Measurements from ENCODE around the gene PTCD3.

PTCD3 gene

GRCh38 chr2:86073225-86073624, 32.8 kb upstream of the PTCD3 start:
- no peak overlapping the region for H3K4me3 ChIP-seq (ENCODE audit: low read depth, low read length)
- no peak for TF ChIP-seq CTCF (IDR thresholded peaks at IDR 0.05; ENCODE audit: low read depth, low read length)

GRCh38 chr2:86074256-86074655, 31.8 kb upstream of the PTCD3 start:
- TF ChIP-seq CTCF (IDR thresholded peaks at IDR 0.05; ENCODE audit: low read depth, low read length), result no peak

GRCh38 chr2:86074811-86075210, 31.2 kb upstream of the PTCD3 start:
- TF ChIP-seq CTCF (IDR thresholded peaks at IDR 0.05; ENCODE audit: low read depth, low read length), result no peak

More at GRCh38 chr2:86074256-86074655, 31.8 kb upstream of the PTCD3 start:
- H3K4me3 ChIP-seq (ENCODE audit: low read depth, low read length), result no peak overlapping the region

GRCh38 chr2:86075886-86076285, 30.1 kb upstream of the PTCD3 start:
- no peak overlapping the region for H3K4me3 ChIP-seq (ENCODE audit: low read depth, low read length)
- TF ChIP-seq CTCF (IDR thresholded peaks at IDR 0.05; ENCODE audit: low read depth, low read length), result no peak

More at GRCh38 chr2:86074811-86075210, 31.2 kb upstream of the PTCD3 start:
- no peak overlapping the region for H3K4me3 ChIP-seq (ENCODE audit: low read depth, low read length)

- H3K4me3 ChIP-seq (ENCODE audit: low read depth, low read length), result no peak overlapping the region
Observed at GRCh38 chr2:86078774-86079545, 27.1 kb upstream of the PTCD3 start.

GRCh38 chr2:86079981-86080911, 25.8 kb upstream of the PTCD3 start:
- no peak overlapping the region for H3K4me3 ChIP-seq (ENCODE audit: low read depth, low read length)
- peak; percentile 84 for TF ChIP-seq CTCF (IDR thresholded peaks at IDR 0.05; ENCODE audit: low read depth, low read length)

More at GRCh38 chr2:86078774-86079545, 27.1 kb upstream of the PTCD3 start:
- peak; percentile 53 for TF ChIP-seq CTCF (IDR thresholded peaks at IDR 0.05; ENCODE audit: low read depth, low read length)
